ENCODE results near the gene GBX2. TPM values are rescaled to one million over a fixed set of nuclear protein-coding genes. Genes with fewer than 3 reads are reported as not detected.

GBX2 gene
- total and polyA plus RNA-seq, 10 of the 15 experiments (the other 5 are each of a cell fraction or from before 2014, with no cell fraction given) = not detected

GRCh38 chr2:236175548-236176150 lies 7.5 kb upstream of the GBX2 start:
- SMC1A ChIA-PET (ENCODE audit: uncharacterized antibody, unreplicated experiment) = no interaction called here
- Histone ChIP-seq H3K4me2 (ENCODE audit: control insufficient read depth, insufficient read depth) (no peak overlapping the region), H2AFZ (ENCODE audit: control insufficient read depth, low read depth, low read length) (no peak overlapping the region), H3K9me3 (replicated peaks; ENCODE audit: control insufficient read depth, insufficient read depth, low read length) (no peaks in the 10 kb centered on the region; the same call in 2 of the 3 replicates), H3K36me3 (ENCODE audit: control insufficient read depth in 2 of 2, insufficient read depth in 2 of 2, low read length in 1 of 2) (no peaks in the 10 kb centered on the region), H3K79me2 (ENCODE audit: control insufficient read depth, insufficient read depth, low read length) (no peaks in the 10 kb centered on the region), H3K27ac (ENCODE audit: control insufficient read depth, insufficient read depth) (no peak overlapping the region), H4K20me1 (ENCODE audit: control insufficient read depth, insufficient read depth) (no peaks in the 10 kb centered on the region), H3K27me3 (replicated peaks in 1 of 2; ENCODE audit: control insufficient read depth in 2 of 2, insufficient read depth in 2 of 2, low read length in 1 of 2) (peaks cover 1 to 4% of the 10 kb centered on the region in 2 experiments), H3K4me1 (ENCODE audit: control insufficient read depth, insufficient read depth, low read length) (no peaks in the 10 kb centered on the region), H3K9ac (ENCODE audit: control insufficient read depth, insufficient read depth, low read length) (no peak overlapping the region), H3K4me3 (no peak overlapping the region)
- 6% methylated on average over 6 of the region's 6 CpGs for WGBS (ENCODE audit: insufficient coverage, insufficient replicate concordance, low lambda C conversion rate, missing lambda C conversion rate)
- TF ChIP-seq EZH2 (IDR thresholded peaks at IDR 0.05; ENCODE audit: borderline replicate concordance, control insufficient read depth, low read depth, low read length) (no peak), MYC (IDR thresholded peaks at IDR 0.05; ENCODE audit: insufficient read depth, insufficient read length, insufficient replicate concordance, low read length, severe bottlenecking) (no peak), HDAC2 (IDR thresholded peaks at IDR 0.05) (no peak)
- TF ChIP-seq, protein P1, sequence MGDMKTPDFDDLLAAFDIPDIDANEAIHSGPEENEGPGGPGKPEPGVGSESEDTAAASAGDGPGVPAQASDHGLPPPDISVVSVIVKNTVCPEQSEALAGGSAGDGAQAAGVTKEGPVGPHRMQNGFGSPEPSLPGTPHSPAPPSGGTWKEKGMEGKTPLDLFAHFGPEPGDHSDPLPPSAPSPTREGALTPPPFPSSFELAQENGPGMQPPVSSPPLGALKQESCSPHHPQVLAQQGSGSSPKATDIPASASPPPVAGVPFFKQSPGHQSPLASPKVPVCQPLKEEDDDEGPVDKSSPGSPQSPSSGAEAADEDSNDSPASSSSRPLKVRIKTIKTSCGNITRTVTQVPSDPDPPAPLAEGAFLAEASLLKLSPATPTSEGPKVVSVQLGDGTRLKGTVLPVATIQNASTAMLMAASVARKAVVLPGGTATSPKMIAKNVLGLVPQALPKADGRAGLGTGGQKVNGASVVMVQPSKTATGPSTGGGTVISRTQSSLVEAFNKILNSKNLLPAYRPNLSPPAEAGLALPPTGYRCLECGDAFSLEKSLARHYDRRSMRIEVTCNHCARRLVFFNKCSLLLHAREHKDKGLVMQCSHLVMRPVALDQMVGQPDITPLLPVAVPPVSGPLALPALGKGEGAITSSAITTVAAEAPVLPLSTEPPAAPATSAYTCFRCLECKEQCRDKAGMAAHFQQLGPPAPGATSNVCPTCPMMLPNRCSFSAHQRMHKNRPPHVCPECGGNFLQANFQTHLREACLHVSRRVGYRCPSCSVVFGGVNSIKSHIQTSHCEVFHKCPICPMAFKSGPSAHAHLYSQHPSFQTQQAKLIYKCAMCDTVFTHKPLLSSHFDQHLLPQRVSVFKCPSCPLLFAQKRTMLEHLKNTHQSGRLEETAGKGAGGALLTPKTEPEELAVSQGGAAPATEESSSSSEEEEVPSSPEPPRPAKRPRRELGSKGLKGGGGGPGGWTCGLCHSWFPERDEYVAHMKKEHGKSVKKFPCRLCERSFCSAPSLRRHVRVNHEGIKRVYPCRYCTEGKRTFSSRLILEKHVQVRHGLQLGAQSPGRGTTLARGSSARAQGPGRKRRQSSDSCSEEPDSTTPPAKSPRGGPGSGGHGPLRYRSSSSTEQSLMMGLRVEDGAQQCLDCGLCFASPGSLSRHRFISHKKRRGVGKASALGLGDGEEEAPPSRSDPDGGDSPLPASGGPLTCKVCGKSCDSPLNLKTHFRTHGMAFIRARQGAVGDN (IDR thresholded peaks at IDR 0.05) = no peak
- TF ChIP-seq, protein P2, sequence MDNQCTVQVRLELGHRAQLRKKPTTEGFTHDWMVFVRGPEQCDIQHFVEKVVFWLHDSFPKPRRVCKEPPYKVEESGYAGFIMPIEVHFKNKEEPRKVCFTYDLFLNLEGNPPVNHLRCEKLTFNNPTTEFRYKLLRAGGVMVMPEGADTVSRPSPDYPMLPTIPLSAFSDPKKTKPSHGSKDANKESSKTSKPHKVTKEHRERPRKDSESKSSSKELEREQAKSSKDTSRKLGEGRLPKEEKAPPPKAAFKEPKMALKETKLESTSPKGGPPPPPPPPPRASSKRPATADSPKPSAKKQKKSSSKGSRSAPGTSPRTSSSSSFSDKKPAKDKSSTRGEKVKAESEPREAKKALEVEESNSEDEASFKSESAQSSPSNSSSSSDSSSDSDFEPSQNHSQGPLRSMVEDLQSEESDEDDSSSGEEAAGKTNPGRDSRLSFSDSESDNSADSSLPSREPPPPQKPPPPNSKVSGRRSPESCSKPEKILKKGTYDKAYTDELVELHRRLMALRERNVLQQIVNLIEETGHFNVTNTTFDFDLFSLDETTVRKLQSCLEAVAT (IDR thresholded peaks at IDR 0.05) = no peak
- FAIRE-seq = no peak
- CTCF ChIA-PET = interaction anchor here (1.0 to 1.5 kb wide), 4 partner anchors 14 to 410 kb away, joined by 3 to 9 read pairs (median 5); no protein-coding TSS in a partner anchor
- intact Hi-C loops (cut with micrococcal nuclease; ENCODE audit: unreplicated experiment) (no loop called here), in situ Hi-C loops (cut with MboI) (no loop called here)
- no peak for ATAC-seq
- RAD21 ChIA-PET (ENCODE audit: unreplicated experiment) = no interaction called here
- no TSS peak for BruUV-seq (replicated peaks)
- POLR2A ChIA-PET = no interaction called here
- DNase-seq (ENCODE audit: low read depth, low spot score) = no peak

Data from GM12878 (cell line).